NCI-H1436 (cell line): ENCODE data around the gene EXOSC5.
"Not testable (repeated sequence)": the region's sequence is repeated elsewhere in the genome, so short reads cannot be mapped to it uniquely, and the experiment has no call there.

Experiments
- DNase-seq: peaks from one replicate; lab custom pipeline; 2025; lab: John Stamatoyannopoulos, UW

Gene EXOSC5

GRCh38 chr19:41405776-41406175 lies 8.6 kb upstream of the EXOSC5 start:
- DNase-seq = no peak

GRCh38 chr19:41403181-41403970 lies 6.2 kb upstream of the EXOSC5 start:
- DNase-seq = no peak

GRCh38 chr19:41402010-41402409 lies 4.9 kb upstream of the EXOSC5 start:
- no peak for DNase-seq

GRCh38 chr19:41401483-41401882 lies 4.3 kb upstream of the EXOSC5 start:
- DNase-seq = no peak

GRCh38 chr19:41399525-41399924 lies 2.4 kb upstream of the EXOSC5 start:
- DNase-seq = no peak

- DNase-seq = no peak
These were observed 1.9 kb upstream of the EXOSC5 start for GRCh38 chr19:41399091-41399490.

- no peak for DNase-seq
These were observed 1.4 kb upstream of the EXOSC5 start for GRCh38 chr19:41398598-41398997.

GRCh38 chr19:41398050-41398418 lies 875 bp upstream of the EXOSC5 start:
- DNase-seq = no peak

GRCh38 chr19:41395355-41395754 lies 1.8 kb downstream of the EXOSC5 start:
- DNase-seq = no peak

- DNase-seq = no peak
These were observed 4.4 kb downstream of the EXOSC5 start for GRCh38 chr19:41392775-41393174.

- DNase-seq = no peak
These were observed 5.5 kb downstream of the EXOSC5 start for GRCh38 chr19:41391618-41392017.

GRCh38 chr19:41386442-41386841 lies 10.7 kb downstream of the EXOSC5 start:
- no peak for DNase-seq

- DNase-seq = no peak
These were observed 12.8 kb downstream of the EXOSC5 start for GRCh38 chr19:41384351-41384750.

GRCh38 chr19:41381536-41381935 lies 15.6 kb downstream of the EXOSC5 start:
- DNase-seq = not testable (repeated sequence)

- no peak for DNase-seq
These were observed 19.0 kb downstream of the EXOSC5 start for GRCh38 chr19:41377977-41378709.

GRCh38 chr19:41376998-41377365 lies 20.2 kb downstream of the EXOSC5 start:
- DNase-seq = no peak

- peak; percentile 11 for DNase-seq
These were observed 20.7 kb downstream of the EXOSC5 start, which contains the start of gene TMEM91 for GRCh38 chr19:41376241-41376997. TMEM91 (plus strand) TSS chr19:41376533; CDS start chr19:41378310, 1,777 bp downstream.

- peak; percentile 23 for DNase-seq
These were observed 23.2 kb downstream of the EXOSC5 start for GRCh38 chr19:41373993-41374392.

GRCh38 chr19:41372501-41372900 lies 24.7 kb downstream of the EXOSC5 start:
- no peak for DNase-seq

GRCh38 chr19:41371541-41371940 lies 25.6 kb downstream of the EXOSC5 start:
- DNase-seq = no peak

- DNase-seq = not testable (repeated sequence)
These were observed 26.0 kb downstream of the EXOSC5 start for GRCh38 chr19:41371119-41371518.

GRCh38 chr19:41369769-41370168 lies 27.4 kb downstream of the EXOSC5 start:
- no peak for DNase-seq

GRCh38 chr19:41367848-41368301 lies 29.3 kb downstream of the EXOSC5 start:
- DNase-seq = no peak
